Measurements from ENCODE around the gene DUSP3. TPM values are rescaled to one million over a fixed set of nuclear protein-coding genes. Genes with fewer than 3 reads are reported as not detected.

Gene DUSP3
- 54.1 TPM for total RNA-seq

GRCh38 chr17:43778337-43779144, at the start of gene DUSP3:
DUSP3 (minus strand) TSS chr17:43778977; CDS start chr17:43778924, 53 bp downstream.
- DNase-seq (ENCODE audit: low spot score) (peak; percentile 98), ATAC-seq (peak; percentile 93)
- intact Hi-C loops (cut with DNase I) = no loop called here

GRCh38 chr17:43827596-43827995, 48.8 kb upstream of the DUSP3 start:
- intact Hi-C loops (cut with DNase I) = no loop called here
- no peak for DNase-seq (ENCODE audit: low spot score)
- no peak for ATAC-seq

GRCh38 chr17:43826206-43826605, 47.4 kb upstream of the DUSP3 start:
- ATAC-seq = no peak
- DNase-seq (ENCODE audit: low spot score) = no peak
- intact Hi-C loops (cut with DNase I) = no loop called here

GRCh38 chr17:43825567-43825966, 46.8 kb upstream of the DUSP3 start:
- intact Hi-C loops (cut with DNase I) = no loop called here
- no peak for DNase-seq (ENCODE audit: low spot score)
- no peak for ATAC-seq

- no peak for ATAC-seq
- no peak for DNase-seq (ENCODE audit: low spot score)
- intact Hi-C loops (cut with DNase I) = no loop called here
Observed at GRCh38 chr17:43823350-43824084, 44.7 kb upstream of the DUSP3 start.

GRCh38 chr17:43822570-43823190, 43.9 kb upstream of the DUSP3 start:
- no peak for ATAC-seq
- intact Hi-C loops (cut with DNase I) = no loop called here
- no peak for DNase-seq (ENCODE audit: low spot score)

GRCh38 chr17:43820759-43821158, 42.0 kb upstream of the DUSP3 start:
- DNase-seq (ENCODE audit: low spot score) (no peak), ATAC-seq (no peak)
- intact Hi-C loops (cut with DNase I) = no loop called here

GRCh38 chr17:43818966-43819365, 40.2 kb upstream of the DUSP3 start:
- DNase-seq (ENCODE audit: low spot score) = no peak
- no peak for ATAC-seq
- intact Hi-C loops (cut with DNase I) = no loop called here

GRCh38 chr17:43817826-43818225, 39.0 kb upstream of the DUSP3 start:
- intact Hi-C loops (cut with DNase I) = no loop called here
- no peak for DNase-seq (ENCODE audit: low spot score)
- no peak for ATAC-seq

GRCh38 chr17:43816336-43817320, 37.9 kb upstream of the DUSP3 start:
- DNase-seq (ENCODE audit: low spot score) (no peak), ATAC-seq (no peak)

GRCh38 chr17:43814714-43815113, 35.9 kb upstream of the DUSP3 start:
- intact Hi-C loops (cut with DNase I) = no loop called here
- no peak for ATAC-seq
- DNase-seq (ENCODE audit: low spot score) = no peak

More at GRCh38 chr17:43816336-43817320, 37.9 kb upstream of the DUSP3 start:
- intact Hi-C loops (cut with DNase I) = no loop called here

- no peak for ATAC-seq
- no peak for DNase-seq (ENCODE audit: low spot score)
- intact Hi-C loops (cut with DNase I) = no loop called here
Observed at GRCh38 chr17:43814026-43814425, 35.2 kb upstream of the DUSP3 start.

GRCh38 chr17:43813386-43813785, 34.6 kb upstream of the DUSP3 start:
- intact Hi-C loops (cut with DNase I) = no loop called here
- DNase-seq (ENCODE audit: low spot score) (no peak), ATAC-seq (no peak)

GRCh38 chr17:43812396-43813265, 33.9 kb upstream of the DUSP3 start:
- intact Hi-C loops (cut with DNase I) = no loop called here
- no peak for ATAC-seq
- no peak for DNase-seq (ENCODE audit: low spot score)

GRCh38 chr17:43810823-43811222, 32.0 kb upstream of the DUSP3 start:
- ATAC-seq (no peak), DNase-seq (ENCODE audit: low spot score) (no peak)
- intact Hi-C loops (cut with DNase I) = no loop called here

GRCh38 chr17:43810226-43810715, 31.5 kb upstream of the DUSP3 start:
- DNase-seq (ENCODE audit: low spot score) = no peak
- intact Hi-C loops (cut with DNase I) = no loop called here
- ATAC-seq = no peak

GRCh38 chr17:43809121-43809520, 30.3 kb upstream of the DUSP3 start:
- DNase-seq (ENCODE audit: low spot score) (no peak), ATAC-seq (no peak)
- intact Hi-C loops (cut with DNase I) = no loop called here

GRCh38 chr17:43808076-43808475, 29.3 kb upstream of the DUSP3 start:
- no peak for DNase-seq (ENCODE audit: low spot score)
- intact Hi-C loops (cut with DNase I) = no loop called here
- ATAC-seq = no peak
